Stimulated activated CD4-positive, alpha-beta T cell treated with anti-CD3 and anti-CD28 coated beads, Interleukin-4, amount 100 ng/mL, for 1 hour (primary cell): ENCODE results near the gene LDHD.
A peak's percentile ranks its signal among the peaks of the same experiment; 100 is the strongest.

ENCODE experiments used
- DNase-seq: peaks from one replicate; pipeline ENCODE4 v3.0.0-alpha.2; 2020

Gene LDHD

DNA sequence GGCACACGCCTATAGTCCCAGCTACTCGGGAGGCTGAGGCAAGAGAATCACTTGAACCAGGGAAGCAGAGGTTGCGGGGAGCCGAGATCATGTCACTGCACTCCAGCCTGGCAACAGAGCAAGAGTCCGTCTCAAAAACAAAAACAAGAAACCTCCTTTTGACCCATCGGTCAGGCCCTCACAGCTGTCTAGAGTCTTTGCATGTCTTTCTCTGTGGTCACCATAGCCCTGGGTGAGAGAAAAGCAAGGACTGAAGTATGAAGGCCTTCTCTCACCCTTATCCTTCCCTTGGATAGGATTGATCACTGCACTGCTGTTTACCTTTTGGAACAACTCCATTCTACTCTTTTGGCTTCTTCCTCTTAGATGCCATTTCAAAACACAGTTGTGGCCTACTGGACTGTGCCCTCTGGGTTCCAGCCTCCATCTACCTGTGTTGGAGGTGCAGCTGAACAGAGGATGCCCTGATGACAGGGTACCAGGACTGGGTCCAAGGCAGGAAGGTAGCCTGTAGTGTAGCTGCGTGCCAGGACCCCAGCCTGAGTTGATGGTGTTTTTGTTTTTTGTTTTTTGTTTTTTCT, 37.1 kb downstream of the LDHD start:
- DNase-seq, result no peak

DNA sequence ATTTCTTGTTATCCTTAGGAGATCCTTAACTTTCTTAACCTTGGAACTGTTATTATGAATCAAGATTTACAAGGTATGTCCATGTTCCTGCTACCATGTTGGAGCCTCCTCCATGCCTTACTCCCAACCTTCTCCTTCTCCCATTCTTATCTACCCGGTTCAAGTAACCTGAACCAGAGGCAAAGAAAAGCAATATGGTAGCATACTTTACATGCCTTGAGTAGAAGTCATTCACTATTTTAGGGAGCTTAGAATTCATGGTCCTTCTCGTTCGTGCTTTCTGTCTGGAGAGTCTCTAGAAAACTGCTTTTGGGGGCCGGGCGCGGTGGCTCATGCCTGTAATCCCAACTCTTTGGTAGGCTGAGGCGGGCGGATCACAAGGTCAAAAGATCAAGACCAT, 37.7 kb downstream of the LDHD start:
- DNase-seq, result no peak

DNA sequence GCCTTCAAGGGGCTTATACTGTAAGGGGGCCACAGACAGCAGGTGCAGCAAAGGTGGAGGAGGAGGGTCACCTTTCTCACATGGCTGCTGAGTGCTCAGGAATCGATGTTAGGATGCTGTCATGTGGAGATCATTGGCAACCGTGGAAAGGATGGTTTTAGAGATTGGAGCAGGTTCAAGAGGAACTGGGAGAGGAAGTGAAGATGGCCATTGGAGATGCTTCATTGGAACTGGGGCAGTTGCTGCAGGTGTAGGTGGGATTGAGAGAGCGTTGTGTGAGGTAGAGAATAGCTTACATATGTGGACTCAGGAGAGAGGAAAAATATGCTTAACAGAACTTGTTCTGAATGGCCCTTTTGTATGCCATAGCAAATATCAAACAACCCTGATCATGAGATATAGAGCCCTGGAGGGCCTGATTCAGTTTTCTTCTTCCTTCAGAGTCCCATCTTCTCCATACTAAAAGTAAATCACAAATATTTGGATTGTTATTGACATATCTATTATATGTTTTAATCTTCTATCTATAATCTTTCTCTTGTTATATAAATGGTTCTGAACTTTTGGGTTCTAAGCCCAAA, 40.8 kb downstream of the LDHD start:
- no peak for DNase-seq

DNA sequence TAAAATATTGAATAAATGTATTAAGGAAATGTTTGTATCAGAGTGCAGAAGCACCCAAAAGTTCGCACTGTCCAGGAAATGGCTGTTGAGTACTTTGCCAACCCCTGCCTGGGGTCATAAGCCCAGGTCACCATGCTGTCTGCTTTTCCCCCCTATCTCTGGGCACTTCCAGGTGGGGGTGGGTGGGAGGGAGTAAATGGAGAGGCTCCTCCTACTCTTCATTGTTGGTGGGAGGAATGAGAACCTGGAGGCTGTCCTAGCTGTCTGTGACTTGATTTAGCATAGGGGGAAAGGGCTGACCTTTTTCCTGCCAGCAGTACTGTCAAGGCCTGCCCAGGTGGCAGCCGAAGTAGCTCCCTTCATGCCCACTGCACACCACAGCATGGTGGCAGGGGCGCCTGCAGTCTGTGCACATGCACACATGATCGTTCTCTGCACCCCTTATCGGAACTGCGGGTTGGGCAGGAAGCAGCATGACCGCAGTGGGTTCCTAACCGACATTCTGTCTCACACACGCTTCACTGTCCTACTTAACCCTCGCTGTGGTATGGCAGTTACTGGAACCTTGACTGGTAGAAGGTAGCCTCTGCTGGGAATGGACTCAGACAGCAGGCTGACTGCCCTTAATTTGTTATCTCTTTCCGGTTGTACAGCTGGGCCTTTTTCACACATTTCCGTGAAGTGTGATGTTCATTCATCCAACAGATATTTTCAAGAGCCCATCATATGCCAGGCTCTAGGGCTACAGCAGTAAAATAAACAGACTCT, 41.5 kb downstream of the LDHD start:
- peak; percentile 60 for DNase-seq

DNA sequence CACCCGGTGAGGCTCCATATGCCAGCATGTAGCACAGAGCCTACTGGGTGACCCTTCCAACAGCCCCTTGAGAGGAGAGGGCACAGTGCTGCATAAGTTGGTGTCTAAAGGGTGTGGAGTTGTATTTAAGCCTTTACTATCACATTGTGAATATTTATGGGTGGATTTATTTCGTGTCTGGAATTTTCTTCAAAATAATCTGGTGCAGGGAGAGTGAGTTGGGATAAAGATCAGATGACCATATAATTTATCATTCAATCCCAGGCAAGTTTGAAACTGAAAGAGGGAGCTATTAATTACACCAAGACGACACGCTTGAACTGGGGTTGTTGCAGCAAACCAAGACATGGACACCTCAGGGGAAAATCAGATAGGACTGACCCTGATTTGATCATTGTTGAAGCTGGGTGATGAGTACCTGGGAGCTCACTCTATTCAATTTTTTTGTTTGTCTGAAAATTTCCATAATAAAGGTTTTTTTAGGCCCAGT, 42.2 kb downstream of the LDHD start:
- DNase-seq, result no peak

DNA sequence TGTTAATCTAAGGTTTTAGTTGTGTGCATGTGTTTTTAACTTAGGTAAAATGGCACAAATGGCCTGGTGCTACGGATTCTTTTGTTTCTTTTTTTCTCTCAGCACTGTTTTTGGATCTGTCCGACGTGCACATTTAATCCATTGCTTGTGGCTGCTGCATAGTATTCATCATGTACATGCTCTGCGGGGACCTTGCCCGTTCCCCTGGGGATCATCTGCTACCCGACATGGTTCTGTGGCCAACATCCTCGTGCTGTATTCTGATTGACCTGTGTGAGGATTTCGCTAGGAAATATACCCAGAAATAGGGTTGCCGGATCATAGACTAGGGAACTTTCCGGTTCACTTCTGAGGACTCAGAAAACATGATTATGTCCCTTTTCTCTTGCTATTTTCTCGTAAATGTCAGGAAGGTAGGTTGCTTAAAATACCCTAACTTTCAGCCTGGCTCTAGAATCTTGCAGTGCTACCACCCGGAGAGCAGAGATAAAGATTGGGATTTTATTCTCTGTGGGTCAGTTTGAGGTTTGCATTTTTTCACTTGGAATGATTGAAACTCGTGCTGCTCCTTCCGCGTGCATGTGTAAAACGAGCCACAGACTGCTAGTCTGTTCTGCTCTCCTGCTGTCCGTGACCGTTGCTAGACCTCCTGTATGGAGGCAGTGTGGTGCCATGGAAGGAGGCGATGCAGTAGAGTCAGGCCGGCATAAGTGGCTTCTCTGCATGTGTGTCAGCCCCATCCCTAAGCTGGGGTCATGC, 42.9 kb downstream of the LDHD start:
- no peak for DNase-seq

DNA sequence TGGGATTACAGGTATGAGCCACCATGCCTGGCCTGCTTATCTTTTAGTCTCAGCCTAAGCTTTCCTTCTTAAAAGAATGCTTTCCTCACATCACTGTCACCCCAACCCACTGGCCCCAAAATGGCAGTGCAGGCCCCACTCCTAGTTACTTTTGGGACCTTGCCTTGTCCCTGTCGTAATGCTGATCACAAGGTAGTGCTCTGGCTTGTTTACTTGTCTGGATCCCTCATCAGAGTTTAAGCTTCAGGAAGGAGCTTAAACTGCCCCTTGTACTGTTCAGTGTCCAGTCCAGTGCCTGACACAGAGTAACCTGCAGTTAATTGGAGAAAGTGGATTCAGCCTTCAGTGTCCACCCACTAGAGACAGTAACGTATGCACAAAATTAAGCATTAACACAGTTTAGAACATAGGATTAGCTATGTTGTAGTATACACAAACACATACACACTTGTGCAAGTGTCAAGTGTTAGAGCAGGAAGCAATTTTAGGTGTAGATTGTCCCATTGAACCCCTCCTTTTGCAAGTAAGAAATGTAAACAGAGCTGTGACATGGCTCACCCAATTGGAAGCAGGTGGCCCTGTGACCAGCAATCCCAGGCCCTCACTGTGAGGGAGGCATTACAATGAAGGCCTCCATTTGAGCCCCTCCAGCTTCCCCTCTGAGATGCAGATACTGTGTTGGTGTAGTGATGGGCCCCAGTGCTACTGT, 44.2 kb downstream of the LDHD start:
- DNase-seq, result no peak

DNA sequence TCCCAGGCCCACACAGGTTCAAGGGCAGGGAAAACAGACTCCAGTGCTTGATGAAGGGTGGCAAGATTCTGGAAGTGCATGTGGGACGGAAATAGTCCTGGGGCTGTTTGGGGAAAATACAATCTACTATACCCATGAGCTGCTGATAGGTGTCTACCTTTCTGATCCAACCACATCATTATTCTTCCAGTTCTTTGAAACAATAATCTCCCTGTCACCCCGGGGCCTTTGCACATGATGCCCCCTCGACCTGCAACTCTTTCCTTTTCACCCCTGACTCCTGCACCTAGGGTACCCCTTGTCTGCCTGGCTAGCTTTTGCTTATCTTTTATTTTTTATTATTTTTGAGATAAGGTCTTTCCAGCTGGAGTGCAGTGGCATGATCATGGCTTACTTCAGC, 45.0 kb downstream of the LDHD start:
- no peak for DNase-seq

DNA sequence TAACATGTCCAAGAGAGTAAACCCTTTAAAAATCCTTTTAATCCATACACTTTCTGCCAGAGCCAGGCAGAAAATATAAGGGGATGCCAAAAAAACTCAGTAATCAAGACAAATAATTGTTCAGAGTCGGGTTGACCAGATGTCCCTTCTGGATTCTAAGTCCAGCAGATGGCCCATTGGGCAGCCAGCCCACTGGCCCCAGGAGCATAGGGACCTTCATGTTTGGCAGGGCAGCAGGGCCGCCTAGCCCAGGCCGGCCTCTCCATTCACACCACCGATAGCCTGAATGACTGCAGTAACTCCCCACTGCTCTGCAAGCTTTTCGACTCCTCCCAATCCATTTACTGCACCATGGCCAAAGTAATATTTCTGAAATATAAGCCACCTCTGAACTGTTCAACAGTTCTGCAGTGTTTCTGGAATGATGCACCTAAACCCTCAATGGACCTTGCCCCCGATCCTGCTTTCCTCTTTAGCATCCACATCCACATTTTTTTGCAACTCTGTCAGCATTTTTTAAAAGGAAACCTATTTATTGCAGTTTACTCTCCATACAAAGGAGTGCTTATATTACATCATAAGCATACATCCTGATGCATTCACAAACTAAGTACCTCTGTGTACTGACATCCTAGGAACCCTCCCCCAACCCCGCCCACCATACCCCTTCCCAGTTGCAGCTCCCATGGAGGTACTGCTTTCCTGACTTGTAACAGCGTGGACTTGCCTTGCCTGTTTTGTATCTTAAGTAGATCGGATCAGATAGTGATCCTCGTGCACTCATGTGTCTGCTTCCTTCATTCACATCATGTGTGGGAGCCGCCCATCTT, 46.4 kb downstream of the LDHD start:
- no peak for DNase-seq

DNA sequence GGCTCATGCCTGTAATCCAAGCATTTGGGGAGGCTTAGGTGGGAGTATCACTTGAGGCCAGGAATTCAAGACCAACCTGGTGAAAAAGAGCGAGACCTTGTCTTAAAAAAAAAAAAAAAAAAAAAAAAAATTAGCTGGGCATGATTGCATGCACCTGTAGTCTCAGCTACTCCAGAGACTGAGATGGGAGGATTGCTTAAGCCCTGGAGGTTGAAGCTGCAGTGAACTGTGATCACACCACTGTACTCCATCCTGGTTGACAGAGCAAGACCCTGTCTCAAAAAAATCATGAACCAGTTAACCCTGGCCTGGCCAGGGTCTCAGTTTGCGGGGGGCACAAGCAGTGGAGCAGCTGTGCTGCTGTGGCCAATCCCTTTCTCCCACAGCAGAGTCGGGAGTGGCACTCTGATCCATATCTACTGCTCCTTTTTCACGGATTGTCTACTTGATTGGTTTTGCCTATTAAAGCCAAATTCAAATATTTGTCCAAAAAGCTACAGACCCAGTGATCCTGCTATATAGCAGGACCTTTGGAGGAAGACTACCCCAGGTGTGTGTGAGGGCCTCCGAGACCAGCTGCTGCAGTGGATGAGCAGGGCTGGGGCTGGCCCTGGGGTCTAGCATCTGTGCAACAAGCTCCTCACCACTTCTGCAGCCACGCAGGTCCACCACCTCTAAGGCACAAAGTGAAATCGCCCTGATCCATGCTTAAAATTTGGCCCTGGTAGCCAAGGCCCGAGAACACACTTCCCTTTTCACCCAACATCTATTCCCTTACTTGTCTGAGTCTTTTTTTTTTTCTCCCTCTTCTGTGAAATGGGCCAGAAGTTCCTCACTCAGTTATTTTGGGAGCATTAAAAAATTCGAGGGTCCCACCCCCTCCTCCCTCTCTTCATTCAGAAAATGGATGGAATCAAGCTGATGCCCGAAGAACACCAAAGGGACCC, 48.2 kb downstream of the LDHD start:
- DNase-seq, result no peak

DNA sequence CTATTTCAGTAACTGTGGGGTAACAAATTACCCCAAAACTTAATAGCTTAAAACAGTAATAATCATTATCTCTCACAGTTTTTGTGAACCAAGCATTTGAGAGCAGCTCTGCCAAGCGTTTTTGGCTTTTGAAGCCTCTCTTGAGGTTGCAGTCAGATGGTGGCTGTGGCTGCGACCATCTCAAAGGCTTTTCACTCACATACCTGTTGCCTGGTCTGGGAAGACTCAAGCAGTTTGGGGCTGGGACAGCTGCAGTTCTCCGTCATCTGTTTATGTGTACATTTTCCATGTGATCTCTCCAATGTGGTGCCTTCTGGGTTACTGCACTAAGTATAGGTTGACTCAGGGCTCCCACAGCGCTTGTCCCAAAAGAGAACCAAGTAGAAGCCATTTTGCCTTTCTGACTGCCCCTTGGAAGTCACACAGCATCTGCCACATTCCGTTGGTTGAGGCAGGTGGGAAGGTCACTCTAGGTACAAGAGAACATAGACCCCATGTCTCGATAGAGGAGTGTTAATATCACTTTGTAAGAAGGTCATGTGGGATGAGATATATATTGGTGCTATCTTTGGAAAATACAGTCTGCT, 49.6 kb downstream of the LDHD start:
- no peak for DNase-seq

DNA sequence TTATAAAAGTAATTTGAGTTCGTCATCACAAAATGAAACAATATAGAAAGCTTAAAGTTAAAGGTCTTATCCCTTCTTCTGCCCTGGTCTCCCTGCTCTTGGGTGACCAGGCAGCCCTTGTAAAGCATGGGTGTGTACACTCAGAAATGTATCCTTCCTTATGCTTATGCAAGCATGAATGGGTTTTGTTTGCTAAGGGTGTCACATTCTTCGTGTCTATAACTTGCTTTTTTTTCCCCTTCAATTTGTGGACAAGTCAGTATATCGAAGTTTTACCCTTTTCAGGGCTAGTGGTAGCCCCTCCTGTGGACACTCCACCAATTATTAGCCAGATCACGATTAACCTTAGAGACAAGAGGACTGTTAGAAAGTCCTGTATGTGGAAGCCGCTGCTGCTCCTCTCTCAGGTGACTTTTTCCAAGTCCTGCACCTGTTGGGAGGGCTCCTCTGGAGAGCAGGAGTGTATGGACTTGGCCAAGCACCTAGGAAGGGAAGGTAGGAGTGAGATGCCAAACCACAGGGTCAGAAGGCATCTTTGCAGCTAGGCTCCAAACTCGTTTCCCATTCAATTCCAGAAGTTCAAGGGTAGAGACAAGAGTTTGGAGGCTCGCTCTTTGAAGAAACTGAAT, 50.9 kb downstream of the LDHD start:
- DNase-seq, result no peak

DNA sequence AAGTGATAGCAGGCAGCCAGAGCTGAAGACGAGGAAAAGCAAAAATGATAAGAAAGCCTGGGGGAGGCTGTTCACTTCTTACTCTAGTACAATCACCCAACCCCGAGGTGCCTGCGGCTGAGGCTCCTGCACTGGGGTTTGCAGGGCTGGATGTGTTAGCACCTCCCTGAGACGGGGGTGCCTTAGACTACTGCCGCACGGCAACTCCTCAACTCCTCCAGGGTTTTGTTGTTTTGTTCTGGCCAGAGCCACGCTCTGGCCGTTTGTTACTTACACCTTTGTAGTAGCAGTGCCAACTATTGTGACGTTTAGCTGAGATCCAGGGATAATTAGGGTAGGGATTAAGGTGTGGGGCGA, 51.5 kb downstream of the LDHD start:
- DNase-seq, result peak; percentile 10

DNA sequence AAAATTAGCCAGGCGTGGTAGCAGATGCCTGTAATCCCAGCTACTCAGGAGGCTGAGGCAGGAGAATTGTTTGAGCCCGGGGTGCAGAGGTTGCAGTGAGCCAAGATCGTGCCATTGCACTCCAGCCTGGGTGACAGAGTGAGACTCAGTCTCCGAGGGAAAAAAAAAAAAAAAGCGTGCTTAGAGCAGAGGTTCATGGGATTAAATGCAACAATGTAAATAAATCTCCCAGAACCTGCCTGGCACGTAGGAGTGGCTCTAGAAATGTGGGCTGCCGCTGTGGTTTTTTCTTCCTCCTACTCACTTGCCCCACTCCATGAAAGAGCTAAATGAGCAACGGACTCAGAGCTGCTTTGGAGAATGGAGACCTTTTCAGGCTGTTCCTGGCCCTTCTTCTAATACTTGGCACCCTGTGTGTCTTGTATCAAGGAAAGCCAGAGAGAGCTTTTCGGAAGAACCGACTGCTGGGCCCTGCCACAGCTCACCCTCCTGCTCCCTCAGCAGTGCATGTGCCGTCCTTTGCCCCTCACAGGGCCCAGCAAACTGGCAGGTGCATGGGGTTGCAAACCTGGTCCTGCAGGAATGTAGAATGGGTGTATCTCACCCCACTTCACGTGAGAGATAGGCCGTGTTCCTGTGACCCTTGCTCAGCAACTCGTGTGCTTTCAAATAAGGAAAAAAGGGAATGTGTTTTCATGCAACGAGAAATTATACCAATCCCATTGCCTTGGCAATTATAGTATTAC, 52.0 kb downstream of the LDHD start:
- no peak for DNase-seq

DNA sequence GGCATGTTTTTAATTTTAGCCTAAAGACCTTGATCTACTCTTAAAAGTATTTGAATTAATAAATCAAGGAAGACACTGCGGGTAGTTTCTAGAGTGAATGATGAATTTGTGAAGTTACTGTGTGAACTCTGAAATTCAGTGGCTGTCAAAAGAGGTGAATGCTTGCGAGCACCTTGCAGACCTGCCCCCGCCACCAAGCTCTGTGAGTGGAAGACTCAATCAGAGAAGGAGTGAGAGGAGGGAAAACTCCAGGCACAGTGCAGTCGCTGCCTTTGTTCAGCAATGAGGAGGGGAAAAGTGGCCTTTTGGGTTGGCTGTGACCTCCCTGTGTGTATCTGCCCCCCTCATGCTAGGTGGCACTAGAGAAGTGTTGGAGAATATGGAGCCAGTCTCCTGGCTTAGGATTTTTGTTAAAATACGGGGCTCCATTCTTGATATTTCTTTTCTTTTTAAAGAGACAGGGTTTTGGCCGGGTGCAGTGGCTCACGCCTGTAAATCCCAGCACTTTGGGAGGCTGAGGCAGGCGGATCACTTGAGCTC, 53.0 kb downstream of the LDHD start:
- no peak for DNase-seq

DNA sequence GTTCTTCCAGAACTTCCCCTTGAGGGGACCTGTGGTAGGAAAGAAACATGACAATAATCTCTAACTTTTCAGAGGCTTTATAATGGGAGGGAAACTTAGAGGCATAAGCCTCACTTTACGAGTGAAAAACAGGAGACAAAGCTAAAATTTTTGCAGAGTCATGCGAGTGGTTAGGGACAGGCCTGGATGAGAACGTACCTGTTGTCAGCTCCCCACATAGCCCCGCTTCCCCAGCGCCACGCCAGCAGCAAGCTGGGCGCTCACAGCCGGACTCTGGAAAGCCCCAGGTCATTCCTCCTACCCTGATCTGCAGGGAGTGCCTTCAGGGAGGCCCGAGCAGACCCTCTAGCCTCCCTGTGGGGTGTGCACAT, 53.6 kb downstream of the LDHD start:
- DNase-seq, result no peak

DNA sequence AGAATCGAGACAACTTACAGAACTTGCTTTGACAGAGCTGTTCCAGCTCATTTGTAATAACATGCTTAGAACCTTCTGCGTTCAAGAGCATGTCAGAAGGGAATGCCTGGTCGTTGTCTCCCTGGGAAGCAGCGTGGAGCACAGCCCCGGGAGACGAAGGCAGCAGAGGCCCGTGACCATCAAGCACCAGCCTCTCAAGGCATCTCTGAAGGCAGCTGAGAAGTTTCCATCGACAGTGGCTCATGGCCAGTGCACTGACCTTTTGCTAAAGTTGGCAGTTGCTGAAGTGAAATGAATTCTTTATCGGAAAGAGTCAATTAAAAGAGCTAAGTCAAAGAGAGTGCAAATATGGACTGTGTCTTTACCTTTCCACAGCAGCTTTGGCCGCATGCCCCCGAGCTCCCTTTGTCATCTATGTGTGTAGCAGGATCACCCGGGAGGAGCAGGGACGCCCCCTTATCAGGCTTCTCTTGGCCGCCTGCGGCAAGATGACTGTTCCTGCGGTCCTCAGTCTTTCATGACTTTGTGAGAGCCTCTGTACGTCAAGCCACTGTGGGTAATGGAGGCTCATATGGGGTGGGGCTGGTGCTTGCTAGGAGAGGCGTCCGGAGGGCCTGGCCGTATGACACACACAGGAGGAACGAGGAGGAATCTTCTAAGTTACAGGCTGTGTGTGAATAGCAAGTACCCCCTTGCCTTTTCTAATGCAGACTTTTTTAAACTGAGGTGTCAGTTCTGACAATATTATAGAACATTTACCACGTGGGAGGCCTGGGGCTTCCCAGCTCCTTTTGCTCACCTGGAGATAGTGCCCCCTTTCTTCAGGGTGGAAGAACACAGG, 54.2 kb downstream of the LDHD start:
- no peak for DNase-seq
